Progenitor cell of endocrine pancreas (in vitro differentiated cells): ENCODE measurements around the gene FITM1. TPM values are rescaled to one million over a fixed set of nuclear protein-coding genes. Genes with fewer than 3 reads are reported as not detected.
A peak's percentile ranks its signal among the peaks of the same experiment; 100 is the strongest.

Source experiments
- DNase-seq: peaks from one replicate; pipeline ENCODE4 v3.0.0; 2021; ENCODE audit warnings: low spot score; ENCODE audit not compliant: unreplicated experiment
- H3K27ac Mint-ChIP-seq: 2 replicates; pipeline ENCODE4 v1.8.0; 2021; ENCODE audit warnings: mild to moderate bottlenecking, moderate library complexity, mixed read lengths
- H3K27me3 Mint-ChIP-seq: 2 replicates; pipeline ENCODE4 v1.8.0; 2021; ENCODE audit warnings: mixed read lengths
- H3K36me3 Mint-ChIP-seq: 2 replicates; pipeline ENCODE4 v1.8.0; 2022; ENCODE audit warnings: mixed read lengths; ENCODE audit not compliant: insufficient read depth
- H3K4me1 Mint-ChIP-seq: 2 replicates; pipeline ENCODE4 v1.8.0; 2021; ENCODE audit warnings: low read depth, mixed read lengths
- H3K4me3 Mint-ChIP-seq: 2 replicates; pipeline ENCODE4 v1.8.0; 2021; ENCODE audit warnings: low read depth, mild to moderate bottlenecking, moderate library complexity, mixed read lengths
- H3K9me3 Mint-ChIP-seq: 2 replicates; pipeline ENCODE4 v1.8.0; 2021; ENCODE audit warnings: low read depth, mixed read lengths
- total RNA-seq: library from RNA; stranded (reverse); gene quantifications from 2 replicates; pipeline ENCODE4 v1.2.1, GENCODE V29; 2021
- TF ChIP-seq, protein P1 (sequence below): fragments of 200-600 bp; sonication (generic); IDR thresholded peaks from one replicate; pipeline ENCODE4 v1.5.0; 2021; ENCODE audit warnings: antibody characterized with exemption, mild to moderate bottlenecking; ENCODE audit not compliant: unreplicated experiment

FITM1 gene
- total RNA-seq, 1 donor from 2014 or later: 1.9 TPM

DNA sequence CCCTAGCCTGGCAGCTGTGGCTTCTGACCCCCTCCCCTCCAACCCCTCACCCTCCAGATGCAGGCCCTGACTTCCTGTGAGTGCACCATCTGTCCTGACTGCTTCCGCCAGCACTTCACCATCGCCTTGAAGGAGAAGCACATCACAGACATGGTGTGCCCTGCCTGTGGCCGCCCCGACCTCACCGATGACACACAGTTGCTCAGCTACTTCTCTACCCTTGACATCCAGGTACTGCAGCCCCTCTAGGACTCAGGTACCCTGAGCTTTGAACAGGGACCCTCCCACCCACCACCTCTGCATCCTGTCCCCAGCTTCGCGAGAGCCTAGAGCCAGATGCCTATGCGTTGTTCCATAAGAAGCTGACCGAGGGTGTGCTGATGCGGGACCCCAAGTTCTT is 24.6 kb downstream of the FITM1 start:
- Mint-ChIP-seq H3K4me3 (no peak overlapping the region), H3K27ac (no peak overlapping the region), H3K36me3 (peaks cover 22% of the 10 kb centered on the region), H3K27me3 (no peaks in the 10 kb centered on the region), H3K4me1 (no peaks in the 10 kb centered on the region), H3K9me3 (no peaks in the 10 kb centered on the region)
- no peak for DNase-seq
- TF ChIP-seq, protein P1, sequence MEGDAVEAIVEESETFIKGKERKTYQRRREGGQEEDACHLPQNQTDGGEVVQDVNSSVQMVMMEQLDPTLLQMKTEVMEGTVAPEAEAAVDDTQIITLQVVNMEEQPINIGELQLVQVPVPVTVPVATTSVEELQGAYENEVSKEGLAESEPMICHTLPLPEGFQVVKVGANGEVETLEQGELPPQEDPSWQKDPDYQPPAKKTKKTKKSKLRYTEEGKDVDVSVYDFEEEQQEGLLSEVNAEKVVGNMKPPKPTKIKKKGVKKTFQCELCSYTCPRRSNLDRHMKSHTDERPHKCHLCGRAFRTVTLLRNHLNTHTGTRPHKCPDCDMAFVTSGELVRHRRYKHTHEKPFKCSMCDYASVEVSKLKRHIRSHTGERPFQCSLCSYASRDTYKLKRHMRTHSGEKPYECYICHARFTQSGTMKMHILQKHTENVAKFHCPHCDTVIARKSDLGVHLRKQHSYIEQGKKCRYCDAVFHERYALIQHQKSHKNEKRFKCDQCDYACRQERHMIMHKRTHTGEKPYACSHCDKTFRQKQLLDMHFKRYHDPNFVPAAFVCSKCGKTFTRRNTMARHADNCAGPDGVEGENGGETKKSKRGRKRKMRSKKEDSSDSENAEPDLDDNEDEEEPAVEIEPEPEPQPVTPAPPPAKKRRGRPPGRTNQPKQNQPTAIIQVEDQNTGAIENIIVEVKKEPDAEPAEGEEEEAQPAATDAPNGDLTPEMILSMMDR: no peak

DNA sequence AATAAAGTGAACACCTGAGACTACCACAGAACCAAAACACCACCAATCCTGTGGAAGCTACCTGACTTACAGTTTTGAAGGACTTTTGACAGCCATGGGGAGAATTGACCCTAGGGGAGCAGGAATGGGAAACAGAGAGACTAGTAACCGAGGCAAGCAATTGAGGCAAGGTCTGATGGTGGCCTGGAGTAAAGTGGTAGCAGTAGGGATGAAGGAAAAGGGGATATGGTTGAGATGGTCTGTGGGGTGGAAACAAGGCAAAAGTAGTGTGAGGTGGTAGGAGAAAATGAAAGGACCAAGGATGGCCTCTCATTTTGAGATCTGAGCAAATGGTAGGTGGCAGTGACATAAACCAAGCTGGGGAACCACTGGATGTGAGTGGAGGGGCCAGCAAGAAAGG is 26.4 kb downstream of the FITM1 start:
- Mint-ChIP-seq H3K27me3 (no peaks in the 10 kb centered on the region), H3K9me3 (no peaks in the 10 kb centered on the region), H3K4me1 (peaks cover 10% of the 10 kb centered on the region), H3K27ac (no peak overlapping the region), H3K4me3 (no peak overlapping the region), H3K36me3 (peaks cover 22% of the 10 kb centered on the region)
- TF ChIP-seq, protein P1: no peak
- no peak for DNase-seq

DNA sequence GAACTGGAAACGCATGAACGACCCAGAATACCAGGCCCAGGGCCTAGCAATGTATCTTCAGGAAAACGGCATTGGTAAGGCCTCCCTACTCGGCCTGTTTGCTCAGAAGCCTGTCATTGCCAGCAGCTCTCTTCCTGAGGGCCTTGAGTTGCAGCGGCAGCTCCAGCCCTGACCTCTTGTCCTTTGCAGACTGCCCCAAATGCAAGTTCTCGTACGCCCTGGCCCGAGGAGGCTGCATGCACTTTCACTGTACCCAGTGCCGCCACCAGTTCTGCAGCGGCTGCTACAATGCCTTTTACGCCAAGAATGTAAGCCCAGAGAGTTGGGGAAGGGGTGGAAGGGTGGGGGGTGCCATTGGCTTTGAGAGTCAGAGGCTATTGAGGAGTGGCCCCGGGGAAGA is 26.9 kb downstream of the FITM1 start:
- H3K4me1 Mint-ChIP-seq: peaks cover 14% of the 10 kb centered on the region
- no peak for DNase-seq
- TF ChIP-seq, protein P1: no peak
- peaks cover 21% of the 10 kb centered on the region for H3K36me3 Mint-ChIP-seq
- no peak overlapping the region for H3K4me3 Mint-ChIP-seq
- H3K27me3 Mint-ChIP-seq: no peaks in the 10 kb centered on the region
- no peak overlapping the region for H3K27ac Mint-ChIP-seq
- no peaks in the 10 kb centered on the region for H3K9me3 Mint-ChIP-seq

DNA sequence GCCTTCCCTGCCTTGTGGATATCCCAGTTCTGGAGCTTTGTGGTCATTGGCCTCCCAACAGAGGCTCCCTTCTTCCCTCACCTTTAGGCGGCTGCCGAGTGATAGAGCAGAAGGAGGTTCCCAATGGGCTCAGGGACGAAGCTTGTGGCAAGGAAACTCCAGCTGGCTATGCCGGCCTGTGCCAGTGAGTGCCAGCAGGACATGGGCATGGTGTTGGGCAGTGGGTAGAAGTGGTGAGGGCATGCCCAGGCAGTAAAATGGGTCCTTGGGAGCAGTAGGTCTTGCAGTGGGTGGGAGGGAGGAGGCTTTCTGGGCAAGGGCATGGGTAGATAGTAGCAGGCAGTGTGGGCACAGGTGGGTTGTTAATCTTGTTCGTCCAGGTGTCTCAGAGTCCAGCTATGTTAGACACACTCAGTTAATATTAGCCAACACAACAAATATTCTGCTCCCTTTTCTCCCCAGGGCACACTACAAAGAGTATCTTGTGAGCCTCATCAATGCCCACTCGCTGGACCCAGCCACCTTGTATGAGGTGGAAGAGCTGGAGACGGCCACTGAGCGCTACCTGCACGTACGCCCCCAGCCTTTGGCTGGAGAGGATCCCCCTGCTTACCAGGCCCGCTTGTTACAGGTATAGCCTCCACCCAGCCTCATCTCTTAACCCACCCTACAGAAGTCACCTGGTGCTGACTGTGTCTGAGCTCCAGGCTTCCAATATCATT is 29.5 kb downstream of the FITM1 start:
- no peak for DNase-seq
- TF ChIP-seq, protein P1: no peak
- Mint-ChIP-seq H3K27me3 (no peaks in the 10 kb centered on the region), H3K27ac (peak overlapping the region; percentile 97), H3K36me3 (peaks cover 27% of the 10 kb centered on the region), H3K4me1 (peaks cover 16% of the 10 kb centered on the region), H3K4me3 (no peak overlapping the region), H3K9me3 (no peaks in the 10 kb centered on the region)

DNA sequence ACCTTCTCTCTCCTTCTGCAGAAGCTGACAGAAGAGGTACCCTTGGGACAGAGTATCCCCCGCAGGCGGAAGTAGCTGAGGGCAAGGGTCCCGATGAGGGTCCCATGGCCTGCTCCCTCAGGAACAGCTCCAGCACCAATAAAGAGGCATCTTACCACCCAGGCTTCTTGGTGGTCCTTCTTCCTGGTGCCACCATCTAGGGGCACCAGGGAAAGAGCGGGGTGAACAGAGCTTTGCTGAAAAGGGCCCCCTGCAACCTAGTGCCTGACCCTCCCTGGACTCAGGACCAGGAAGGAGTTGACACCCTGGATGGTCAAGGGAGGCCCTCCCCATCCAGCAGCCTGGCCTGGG is 30.0 kb downstream of the FITM1 start:
- Mint-ChIP-seq H3K4me3 (no peak overlapping the region), H3K36me3 (peaks cover 27% of the 10 kb centered on the region), H3K27me3 (no peaks in the 10 kb centered on the region), H3K9me3 (no peaks in the 10 kb centered on the region), H3K27ac (peak overlapping the region; percentile 97), H3K4me1 (peaks cover 16% of the 10 kb centered on the region)
- TF ChIP-seq, protein P1: no peak
- no peak for DNase-seq
